Measurements from ENCODE around the gene PAPPA. TPM values are rescaled to one million over a fixed set of nuclear protein-coding genes. Genes with fewer than 3 reads are reported as not detected.

PAPPA gene
- total RNA-seq, 6 experiments from 2014 or later: 0.07 to 0.50 (median 0.32) TPM

GRCh38 chr9:116377179-116377798, 223.7 kb downstream of the PAPPA start:
- Histone ChIP-seq H3K4me1 (no peaks in the 10 kb centered on the region), H3K36me3 (no peaks in the 10 kb centered on the region), H3K9me3 (no peaks in the 10 kb centered on the region), H3K27ac (no peak overlapping the region), H3K27me3 (no peaks in the 10 kb centered on the region), H3K4me3 (no peak overlapping the region)
- WGBS (ENCODE audit: insufficient coverage, low coverage, low lambda C conversion rate, missing lambda C conversion rate): 71% methylated on average over 8 of the region's 8 CpGs
- TF ChIP-seq POLR2A (IDR thresholded peaks at IDR 0.05): no peak
- TF ChIP-seq CTCF (IDR thresholded peaks at IDR 0.05): no peak
- ATAC-seq: no peak
- intact Hi-C loops (cut with DNase I): no loop called here
- DNase-seq: no peak

- intact Hi-C loops (cut with DNase I): no loop called here
- no CpG with 5 or more reads among the region's 2 CpGs for WGBS (ENCODE audit: insufficient coverage, low coverage, low lambda C conversion rate, missing lambda C conversion rate)
- no peaks in the 10 kb centered on the region for H3K4me1 ChIP-seq
- H3K36me3 ChIP-seq: no peaks in the 10 kb centered on the region
- no peak for TF ChIP-seq POLR2A (IDR thresholded peaks at IDR 0.05)
- TF ChIP-seq CTCF (IDR thresholded peaks at IDR 0.05): no peak
- no peaks in the 10 kb centered on the region for H3K27me3 ChIP-seq
- no peak for DNase-seq
- no peak overlapping the region for H3K27ac ChIP-seq
- H3K9me3 ChIP-seq: no peaks in the 10 kb centered on the region
- H3K4me3 ChIP-seq: no peak overlapping the region
- ATAC-seq: no peak
These were observed 225.3 kb downstream of the PAPPA start for GRCh38 chr9:116378873-116379272.

- DNase-seq (no peak), ATAC-seq (no peak)
- H3K4me1 ChIP-seq: no peaks in the 10 kb centered on the region
- TF ChIP-seq POLR2A (IDR thresholded peaks at IDR 0.05): no peak
- 71% methylated on average over 2 of the region's 2 CpGs for WGBS (ENCODE audit: insufficient coverage, low coverage, low lambda C conversion rate, missing lambda C conversion rate)
- intact Hi-C loops (cut with DNase I): no loop called here
- H3K9me3 ChIP-seq: no peaks in the 10 kb centered on the region
- H3K36me3 ChIP-seq: no peaks in the 10 kb centered on the region
- no peak overlapping the region for H3K4me3 ChIP-seq
- no peaks in the 10 kb centered on the region for H3K27me3 ChIP-seq
- no peak overlapping the region for H3K27ac ChIP-seq
These were observed 226.2 kb downstream of the PAPPA start for GRCh38 chr9:116379821-116380220.

- TF ChIP-seq POLR2A (IDR thresholded peaks at IDR 0.05) (no peak), CTCF (IDR thresholded peaks at IDR 0.05) (no peak)
- intact Hi-C loops (cut with DNase I): no loop called here
- no peak for DNase-seq
- Histone ChIP-seq H3K4me1 (no peaks in the 10 kb centered on the region), H3K36me3 (no peaks in the 10 kb centered on the region), H3K9me3 (no peaks in the 10 kb centered on the region), H3K4me3 (no peak overlapping the region), H3K27ac (no peak overlapping the region), H3K27me3 (no peaks in the 10 kb centered on the region)
- no peak for ATAC-seq
These were observed 227.0 kb downstream of the PAPPA start for GRCh38 chr9:116380496-116380995.

- H3K4me1 ChIP-seq: no peaks in the 10 kb centered on the region
- ATAC-seq (no peak), DNase-seq (no peak)
- no peaks in the 10 kb centered on the region for H3K27me3 ChIP-seq
- TF ChIP-seq CTCF (IDR thresholded peaks at IDR 0.05) (no peak), POLR2A (IDR thresholded peaks at IDR 0.05) (no peak)
- no peak overlapping the region for H3K27ac ChIP-seq
- WGBS (ENCODE audit: insufficient coverage, low coverage, low lambda C conversion rate, missing lambda C conversion rate): 84% methylated on average over 2 of the region's 2 CpGs
- H3K9me3 ChIP-seq: no peaks in the 10 kb centered on the region
- H3K4me3 ChIP-seq: no peak overlapping the region
- intact Hi-C loops (cut with DNase I): no loop called here
- no peaks in the 10 kb centered on the region for H3K36me3 ChIP-seq
These were observed 227.8 kb downstream of the PAPPA start for GRCh38 chr9:116381350-116381749.
